Measurements from ENCODE around the gene PTBP1.

- no peak for TF ChIP-seq CTCF (IDR thresholded peaks at IDR 0.05; ENCODE audit: low read length)
- no peak for TF ChIP-seq EZH2 (IDR thresholded peaks at IDR 0.05; ENCODE audit: borderline replicate concordance, low read length)
These were observed 47.4 kb upstream of the PTBP1 start for GRCh38 chr19:749811-750210.
